ENCODE data around the gene CSF2RB. TPM values are rescaled to one million over a fixed set of nuclear protein-coding genes. Genes with fewer than 3 reads are reported as not detected.
"Not testable (repeated sequence)": the region's sequence is repeated elsewhere in the genome, so short reads cannot be mapped to it uniquely, and the experiment has no call there.

The CSF2RB gene
- total RNA-seq, 1 donor from 2014 or later = 152 TPM

DNA sequence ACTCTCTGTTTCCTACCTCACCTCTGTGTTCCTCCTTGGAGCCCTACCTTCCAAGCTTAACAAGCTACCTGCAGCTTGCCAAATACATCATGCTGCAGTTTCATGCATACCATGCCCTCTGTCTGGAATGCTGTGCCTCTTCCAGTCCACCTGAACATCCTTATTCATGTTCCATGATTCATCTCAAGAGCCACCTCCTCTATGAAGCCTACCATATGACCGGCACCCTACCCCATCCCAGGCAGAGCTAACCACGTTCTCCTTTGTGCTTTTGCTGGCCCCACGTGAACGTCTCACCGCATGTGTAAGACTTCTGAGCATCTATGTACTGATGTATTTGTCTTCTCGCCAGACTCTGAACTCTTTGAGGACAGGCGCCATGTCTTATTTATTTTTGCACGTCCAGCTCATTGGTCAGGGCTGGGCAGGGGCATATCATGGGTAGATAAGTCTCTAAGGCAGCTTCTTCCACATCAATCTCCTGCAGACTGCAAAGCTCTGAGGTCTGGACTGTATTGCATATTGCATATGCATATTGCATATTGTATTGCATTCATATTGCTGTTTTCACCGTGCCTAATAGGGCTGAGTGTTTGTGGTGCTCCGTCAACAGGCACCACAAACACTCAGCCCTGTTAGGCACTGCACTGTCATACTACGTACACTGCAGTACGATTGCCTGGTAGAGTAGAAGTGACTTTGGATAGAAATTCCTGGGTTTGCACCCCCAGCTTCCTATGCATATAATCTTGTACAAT is 74.8 kb downstream of the CSF2RB start:
- peaks cover 2% of the 10 kb centered on the region for H3K36me3 Mint-ChIP-seq (ENCODE audit: low read depth)
- intact Hi-C loops (cut with micrococcal nuclease) = no loop called here
- H3K9me3 Mint-ChIP-seq = peaks cover 14% of the 10 kb centered on the region
- POLR2A ChIA-PET = interaction anchor here (0.5 kb wide), 1 partner anchor 122 kb away, joined by 3 read pairs; no protein-coding TSS in a partner anchor
- H3K27ac Mint-ChIP-seq = no peak overlapping the region
- no peak for ATAC-seq (ENCODE audit: low read depth)
- CTCF ChIA-PET = interaction anchor here (1.1 kb wide), 1 partner anchor 20 kb away, joined by 3 read pairs; no protein-coding TSS in a partner anchor
- H3K4me1 Mint-ChIP-seq = no peaks in the 10 kb centered on the region
- DNase-seq = no peak
- no peak overlapping the region for H3K4me3 Mint-ChIP-seq
- TF ChIP-seq, protein P1, sequence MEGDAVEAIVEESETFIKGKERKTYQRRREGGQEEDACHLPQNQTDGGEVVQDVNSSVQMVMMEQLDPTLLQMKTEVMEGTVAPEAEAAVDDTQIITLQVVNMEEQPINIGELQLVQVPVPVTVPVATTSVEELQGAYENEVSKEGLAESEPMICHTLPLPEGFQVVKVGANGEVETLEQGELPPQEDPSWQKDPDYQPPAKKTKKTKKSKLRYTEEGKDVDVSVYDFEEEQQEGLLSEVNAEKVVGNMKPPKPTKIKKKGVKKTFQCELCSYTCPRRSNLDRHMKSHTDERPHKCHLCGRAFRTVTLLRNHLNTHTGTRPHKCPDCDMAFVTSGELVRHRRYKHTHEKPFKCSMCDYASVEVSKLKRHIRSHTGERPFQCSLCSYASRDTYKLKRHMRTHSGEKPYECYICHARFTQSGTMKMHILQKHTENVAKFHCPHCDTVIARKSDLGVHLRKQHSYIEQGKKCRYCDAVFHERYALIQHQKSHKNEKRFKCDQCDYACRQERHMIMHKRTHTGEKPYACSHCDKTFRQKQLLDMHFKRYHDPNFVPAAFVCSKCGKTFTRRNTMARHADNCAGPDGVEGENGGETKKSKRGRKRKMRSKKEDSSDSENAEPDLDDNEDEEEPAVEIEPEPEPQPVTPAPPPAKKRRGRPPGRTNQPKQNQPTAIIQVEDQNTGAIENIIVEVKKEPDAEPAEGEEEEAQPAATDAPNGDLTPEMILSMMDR (IDR thresholded peaks at IDR 0.05) = no peak
- H3K27me3 Mint-ChIP-seq = peaks cover 41% of the 10 kb centered on the region

DNA sequence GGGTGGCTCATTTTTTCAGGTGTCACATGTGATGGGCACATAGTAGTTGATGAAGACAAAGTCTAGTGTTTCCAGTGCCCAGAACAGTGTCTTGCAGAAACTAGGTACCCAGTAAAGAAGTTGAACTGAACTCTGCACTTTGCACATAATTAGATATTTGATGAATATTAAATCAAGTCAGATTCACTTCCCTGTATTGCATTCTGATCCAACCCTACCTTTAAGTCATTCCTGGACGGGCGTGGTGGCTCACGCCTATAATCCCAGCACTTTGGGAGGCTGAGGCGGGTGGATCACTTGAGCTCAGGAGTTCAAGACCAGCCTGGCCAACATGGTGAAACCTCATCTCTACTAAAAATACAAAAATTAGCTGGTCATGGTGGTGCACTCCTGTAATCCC is 75.6 kb downstream of the CSF2RB start:
- peaks cover 14% of the 10 kb centered on the region for H3K9me3 Mint-ChIP-seq
- ChIA-PET POLR2A (interaction anchor here (0.7 kb wide), 1 partner anchor 11 kb away, joined by 3 read pairs; no protein-coding TSS in a partner anchor), CTCF (interaction anchor here (1.1 kb wide), 1 partner anchor 19 kb away, joined by 3 read pairs; no protein-coding TSS in a partner anchor)
- DNase-seq; ATAC-seq (ENCODE audit: low read depth); H3K27ac Mint-ChIP-seq; H3K36me3 Mint-ChIP-seq (ENCODE audit: low read depth); intact Hi-C loops (cut with micrococcal nuclease); H3K4me1 Mint-ChIP-seq; H3K4me3 Mint-ChIP-seq: not testable (repeated sequence)
- H3K27me3 Mint-ChIP-seq = peaks cover 36% of the 10 kb centered on the region

Other genes starting within 250 kb of the CSF2RB start
- not detected in 2 replicates for gene CACNG2, start 209.9 kb upstream of the CSF2RB start, total RNA-seq
- gene IFT27, start 137.5 kb upstream of the CSF2RB start, total RNA-seq = 26.2 and 32.7 TPM in 2 replicates
- gene PVALB, start 96.6 kb upstream of the CSF2RB start, total RNA-seq = not detected in 2 replicates
- 120 and 121 TPM in 2 replicates for gene NCF4, start 52.6 kb upstream of the CSF2RB start, total RNA-seq
- 7.2 TPM in 2 replicates for gene TST, start 105.8 kb downstream of the CSF2RB start, total RNA-seq
- gene MPST, start 106.1 kb downstream of the CSF2RB start, total RNA-seq = 15.6 and 17.7 TPM in 2 replicates
- gene KCTD17, start 138.1 kb downstream of the CSF2RB start, total RNA-seq = 28.9 and 29.4 TPM in 2 replicates
- 4.6 and 5.4 TPM in 2 replicates for gene TMPRSS6, start 196.1 kb downstream of the CSF2RB start, total RNA-seq
- 11.0 and 12.7 TPM in 2 replicates for gene IL2RB, start 236.3 kb downstream of the CSF2RB start, total RNA-seq

Data from activated B cell treated with CpG ODN at 0.5 μM for 24 hours (primary cell).